Right cardiac atrium (tissue), 5 donors: ENCODE measurements around the gene ADCY7. TPM values are rescaled to one million over a fixed set of nuclear protein-coding genes. Genes with fewer than 3 reads are reported as not detected.
"Not testable (repeated sequence)": the region's sequence is repeated elsewhere in the genome, so short reads cannot be mapped to it uniquely, and the experiment has no call there.

Experiments used
- ATAC-seq, 2 donors: fragments of 200-7000 bp; cut with Tn5 transposase; one replicate each; pipeline versions ENCODE4 v1.8.0 to v1.9.1; 2020; ENCODE audit warnings: moderate library complexity in 2 of 2, mild to moderate bottlenecking in 1 of 2
- DNase-seq, 3 donors: peaks; one replicate each; pipeline ENCODE4 v3.0.0-alpha.2; 2020
- H3K27ac ChIP-seq: one replicate; pipeline ENCODE4 v1.5.1; 2013; ENCODE audit warnings: mild to moderate bottlenecking, low read length, control low read depth, moderate library complexity
- H3K27me3 ChIP-seq: one replicate; pipeline ENCODE4 v1.6.1; 2013; ENCODE audit not compliant: control insufficient read depth, insufficient read depth
- H3K4me1 ChIP-seq: one replicate; pipeline ENCODE4 v1.6.1; 2013; ENCODE audit warnings: low read length; ENCODE audit not compliant: control insufficient read depth, insufficient read depth
- H3K4me3 ChIP-seq: one replicate; pipeline ENCODE4 v1.5.1; 2013; ENCODE audit warnings: low read length, control low read depth
- H3K9me3 ChIP-seq: one replicate; pipeline ENCODE4 v1.6.1; 2013; ENCODE audit warnings: low read length; ENCODE audit not compliant: control insufficient read depth
- WGBS: extraction: QIAGEN DNeasy Blood & Tissue Kit; methylation state at CpG from one replicate; pipeline ENCODE4 v1.1.7; 2013; 5-methylcytosine and 5-hydroxymethylcytosine counted together
- intact Hi-C, 4 donors: fragments of 100-400 bp; cut with DNase I; formaldehyde crosslinking; loops; one replicate each; pipeline versions ENCODE4 v1.11.0 to v1.14.0; 2022 to 2023
- polyA plus RNA-seq: library from polyadenylated mRNA; stranded (reverse); fragments of 200-250 nt; gene quantifications from one replicate; pipeline ENCODE4 v1.2.3, GENCODE V29; 2013
- total RNA-seq, 4 donors: library from RNA; stranded (reverse); fragmentation: NEBNext Ultra II Directional; extraction: Animal tissue kit (Norgen Biotek cat#: 25700); gene quantifications; one replicate each; pipeline ENCODE4 v1.2.1, GENCODE V29; 2021
- donor health status: healthy with polysubstance abuse.
- donor health status: DM: no; HTN: yes; CAD: no.
- donor health status: DM: no; HTN: no; CAD: no.
- donor health status: DM: no; HTN: yes; CAD: no; lungs with severe emphysema.
- donor health status: DM: yes; HTN: yes; CAD: no.

ADCY7 gene
- total and polyA plus RNA-seq, 5 donors = 4.8 to 21.2 (median 17.6) TPM

- intact Hi-C loops = no loop called here
- ATAC-seq (no peak), DNase-seq (no peak)
- no peaks in the 10 kb centered on the region for H3K4me1 ChIP-seq
- H3K9me3 ChIP-seq = no peaks in the 10 kb centered on the region
- no peak overlapping the region for H3K4me3 ChIP-seq
- H3K27me3 ChIP-seq = no peaks in the 10 kb centered on the region
- 73% methylated on average over 5 of the region's 5 CpGs for WGBS
- no peak overlapping the region for H3K27ac ChIP-seq
Measured at GRCh38 chr16:50238868-50239301, 27.5 kb upstream of the ADCY7 start.

GRCh38 chr16:50243024-50243423 is 23.3 kb upstream of the ADCY7 start:
- not testable (repeated sequence) for H3K4me1 ChIP-seq, H3K27me3 ChIP-seq, H3K9me3 ChIP-seq, H3K4me3 ChIP-seq, DNase-seq, ATAC-seq, H3K27ac ChIP-seq
- WGBS = 77% methylated on average over 6 of the region's 6 CpGs
- intact Hi-C loops = loop anchor here in 1 of 4 donors (10.0 kb wide), 1 partner anchor 62 kb away; no protein-coding TSS in a partner anchor

GRCh38 chr16:50244140-50244503 is 22.2 kb upstream of the ADCY7 start:
- intact Hi-C loops = loop anchor here in 1 of 4 donors (10.0 kb wide), 1 partner anchor 61 kb away; no protein-coding TSS in a partner anchor
- Histone ChIP-seq H3K9me3 (no peaks in the 10 kb centered on the region), H3K4me3 (no peak overlapping the region), H3K27ac (no peak overlapping the region), H3K27me3 (no peaks in the 10 kb centered on the region), H3K4me1 (no peaks in the 10 kb centered on the region)
- DNase-seq (no peak), ATAC-seq (no peak)
- WGBS = 83% methylated on average over 9 of the region's 9 CpGs

- Histone ChIP-seq H3K27ac (no peak overlapping the region), H3K4me1 (no peaks in the 10 kb centered on the region), H3K27me3 (no peaks in the 10 kb centered on the region), H3K9me3 (no peaks in the 10 kb centered on the region), H3K4me3 (no peak overlapping the region)
- WGBS = 46% methylated on average over 33 of the region's 33 CpGs
- no peak for DNase-seq
- ATAC-seq = no peak
- intact Hi-C loops = loop anchor here in 1 of 4 donors (10.0 kb wide), 1 partner anchor 60 kb away; no protein-coding TSS in a partner anchor
Measured at GRCh38 chr16:50244504-50245416, 21.6 kb upstream of the ADCY7 start.

GRCh38 chr16:50245417-50246298 is 20.7 kb upstream of the ADCY7 start:
- WGBS = 1% methylated on average over 74 of the region's 74 CpGs
- peak overlapping the region; percentile 68 for H3K4me3 ChIP-seq
- ATAC-seq (peak; percentile 77 to 86), DNase-seq (peak; percentile 63 to 81 (median 80))
- no peaks in the 10 kb centered on the region for H3K9me3 ChIP-seq
- H3K4me1 ChIP-seq = no peaks in the 10 kb centered on the region
- intact Hi-C loops = loop anchor here in 1 of 4 donors (10.0 kb wide), 1 partner anchor 59 kb away; no protein-coding TSS in a partner anchor
- H3K27ac ChIP-seq = no peak overlapping the region
- H3K27me3 ChIP-seq = no peaks in the 10 kb centered on the region

GRCh38 chr16:50246299-50247122 is 19.8 kb upstream of the ADCY7 start:
- intact Hi-C loops = loop anchor here in 1 of 4 donors (10.0 kb wide), 1 partner anchor 58 kb away; no protein-coding TSS in a partner anchor
- Histone ChIP-seq H3K27me3 (no peaks in the 10 kb centered on the region), H3K9me3 (no peaks in the 10 kb centered on the region), H3K4me1 (no peaks in the 10 kb centered on the region), H3K27ac (no peak overlapping the region), H3K4me3 (peak overlapping the region; percentile 68)
- WGBS = 11% methylated on average over 46 of the region's 46 CpGs
- ATAC-seq = peak; percentile 16 to 34
- DNase-seq = peak in 2 of 3 donors; percentile 74 to 75

- intact Hi-C loops = loop anchor here in 1 of 4 donors (10.0 kb wide), 1 partner anchor 57 kb away; no protein-coding TSS in a partner anchor
- H3K27me3 ChIP-seq = no peaks in the 10 kb centered on the region
- ATAC-seq (no peak), DNase-seq (peak in 1 of 3 donors; percentile 35)
- WGBS = 96% methylated on average over 12 of the region's 12 CpGs
- no peak overlapping the region for H3K4me3 ChIP-seq
- H3K27ac ChIP-seq = no peak overlapping the region
- no peaks in the 10 kb centered on the region for H3K4me1 ChIP-seq
- H3K9me3 ChIP-seq = no peaks in the 10 kb centered on the region
Measured at GRCh38 chr16:50247123-50247905, 19.0 kb upstream of the ADCY7 start.

- DNase-seq = peak in 1 of 3 donors; percentile 41
- no peaks in the 10 kb centered on the region for H3K27me3 ChIP-seq
- no peak for ATAC-seq
- H3K9me3 ChIP-seq = no peaks in the 10 kb centered on the region
- H3K4me3 ChIP-seq = no peak overlapping the region
- H3K4me1 ChIP-seq = no peaks in the 10 kb centered on the region
- no peak overlapping the region for H3K27ac ChIP-seq
- 87% methylated on average over 13 of the region's 13 CpGs for WGBS
- intact Hi-C loops = loop anchor here in 1 of 4 donors (10.0 kb wide), 1 partner anchor 57 kb away; no protein-coding TSS in a partner anchor
Measured at GRCh38 chr16:50247906-50248608, 18.3 kb upstream of the ADCY7 start.

GRCh38 chr16:50248845-50249244 is 17.5 kb upstream of the ADCY7 start:
- DNase-seq (no peak), ATAC-seq (no peak)
- intact Hi-C loops = loop anchor here in 1 of 4 donors (10.0 kb wide), 1 partner anchor 56 kb away; no protein-coding TSS in a partner anchor
- Histone ChIP-seq H3K27me3 (no peaks in the 10 kb centered on the region), H3K4me3 (no peak overlapping the region), H3K27ac (no peak overlapping the region), H3K9me3 (no peaks in the 10 kb centered on the region), H3K4me1 (no peaks in the 10 kb centered on the region)
- 89% methylated on average over 8 of the region's 8 CpGs for WGBS
